ENCODE measurements around the gene RYR2.

DNA sequence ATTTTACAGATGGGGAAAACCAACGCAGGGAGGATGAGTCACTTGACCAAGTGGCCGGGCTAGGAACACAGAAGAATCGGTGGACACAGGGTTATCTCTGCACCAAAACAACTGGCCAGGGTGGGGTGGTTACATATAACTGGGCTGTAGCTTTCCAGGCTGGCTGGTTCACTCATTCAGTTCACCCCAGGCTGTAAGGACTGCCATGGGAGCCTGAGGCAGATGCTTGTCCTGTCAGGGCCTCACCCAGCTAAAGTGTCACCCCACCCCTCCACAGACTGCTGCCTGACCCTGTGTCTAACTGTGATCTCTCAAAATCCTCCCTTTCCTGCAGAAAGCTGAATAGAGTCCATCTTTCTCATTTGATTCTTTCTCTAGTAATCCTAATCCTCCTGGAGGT lies 387.3 kb downstream of the RYR2 start:
- TF ChIP-seq, protein P1, sequence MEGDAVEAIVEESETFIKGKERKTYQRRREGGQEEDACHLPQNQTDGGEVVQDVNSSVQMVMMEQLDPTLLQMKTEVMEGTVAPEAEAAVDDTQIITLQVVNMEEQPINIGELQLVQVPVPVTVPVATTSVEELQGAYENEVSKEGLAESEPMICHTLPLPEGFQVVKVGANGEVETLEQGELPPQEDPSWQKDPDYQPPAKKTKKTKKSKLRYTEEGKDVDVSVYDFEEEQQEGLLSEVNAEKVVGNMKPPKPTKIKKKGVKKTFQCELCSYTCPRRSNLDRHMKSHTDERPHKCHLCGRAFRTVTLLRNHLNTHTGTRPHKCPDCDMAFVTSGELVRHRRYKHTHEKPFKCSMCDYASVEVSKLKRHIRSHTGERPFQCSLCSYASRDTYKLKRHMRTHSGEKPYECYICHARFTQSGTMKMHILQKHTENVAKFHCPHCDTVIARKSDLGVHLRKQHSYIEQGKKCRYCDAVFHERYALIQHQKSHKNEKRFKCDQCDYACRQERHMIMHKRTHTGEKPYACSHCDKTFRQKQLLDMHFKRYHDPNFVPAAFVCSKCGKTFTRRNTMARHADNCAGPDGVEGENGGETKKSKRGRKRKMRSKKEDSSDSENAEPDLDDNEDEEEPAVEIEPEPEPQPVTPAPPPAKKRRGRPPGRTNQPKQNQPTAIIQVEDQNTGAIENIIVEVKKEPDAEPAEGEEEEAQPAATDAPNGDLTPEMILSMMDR (IDR thresholded peaks at IDR 0.05): no peak
- TF ChIP-seq EP300 (IDR thresholded peaks at IDR 0.05): no peak

Measured in suprapubic skin (tissue), 3 donors.